ENCODE results near the gene SLC25A19. TPM values are rescaled to one million over a fixed set of nuclear protein-coding genes. Genes with fewer than 3 reads are reported as not detected.

The SLC25A19 gene
- total and polyA plus RNA-seq, 2 of the 8 experiments (the other 6 are each of a cell fraction or from before 2014, with no cell fraction given): 28.6 to 32.6 TPM

DNA sequence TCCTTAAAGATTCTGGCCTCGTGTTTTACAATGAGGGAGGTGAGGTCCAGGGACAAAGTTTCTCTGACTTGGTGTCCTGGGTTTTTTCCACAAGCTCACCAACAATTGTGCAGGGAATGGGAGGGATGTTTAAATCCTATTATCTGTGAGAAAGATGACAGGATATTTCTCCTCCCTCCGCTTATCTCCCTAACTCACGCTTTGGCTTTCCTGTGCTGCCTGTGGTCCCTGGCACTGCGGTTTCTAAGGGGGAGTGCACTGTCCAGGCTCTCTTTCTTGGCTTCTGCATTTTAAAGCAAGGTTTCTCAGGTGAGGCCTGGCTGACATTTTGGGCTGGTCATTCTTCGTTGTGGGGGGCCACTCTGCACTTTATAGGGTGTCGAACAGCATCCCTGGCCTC, 44.2 kb downstream of the SLC25A19 start (continued):
- TF ChIP-seq ATF3 (IDR thresholded peaks at IDR 0.05; ENCODE audit: insufficient read depth, low read depth, low read length): no peak
